Islet precursor cell (in vitro differentiated cells): ENCODE data around the gene UMODL1.
A peak's percentile ranks its signal among the peaks of the same experiment; 100 is the strongest.

Experiments used
- DNase-seq: peaks from one replicate; pipeline ENCODE4 v3.0.0-alpha.2; 2018

Gene UMODL1

GRCh38 chr21:42039470-42039901 is 31.6 kb upstream of the UMODL1 start:
- DNase-seq, result no peak

GRCh38 chr21:42039911-42040351 is 31.2 kb upstream of the UMODL1 start:
- peak; percentile 70 for DNase-seq

GRCh38 chr21:42040411-42041180 is 30.5 kb upstream of the UMODL1 start:
- DNase-seq, result peak; percentile 88

- no peak for DNase-seq
Observed at GRCh38 chr21:42041246-42041645, 29.9 kb upstream of the UMODL1 start.

GRCh38 chr21:42041711-42042110 is 29.4 kb upstream of the UMODL1 start:
- no peak for DNase-seq

- no peak for DNase-seq
Observed at GRCh38 chr21:42042651-42043050, 28.5 kb upstream of the UMODL1 start.

GRCh38 chr21:42043201-42043895 is 27.8 kb upstream of the UMODL1 start:
- no peak for DNase-seq

- no peak for DNase-seq
Observed at GRCh38 chr21:42043961-42044360, 27.2 kb upstream of the UMODL1 start.

GRCh38 chr21:42044871-42045495 is 26.1 kb upstream of the UMODL1 start:
- DNase-seq, result no peak

- no peak for DNase-seq
Observed at GRCh38 chr21:42047821-42048613, 23.1 kb upstream of the UMODL1 start.

- DNase-seq, result no peak
Observed at GRCh38 chr21:42048870-42049577, 22.1 kb upstream of the UMODL1 start.

GRCh38 chr21:42049578-42050430 is 21.3 kb upstream of the UMODL1 start:
- DNase-seq, result no peak

- DNase-seq, result no peak
Observed at GRCh38 chr21:42051788-42052187, 19.3 kb upstream of the UMODL1 start.

- DNase-seq, result no peak
Observed at GRCh38 chr21:42055425-42055824, 15.7 kb upstream of the UMODL1 start.

- DNase-seq, result no peak
Observed at GRCh38 chr21:42056468-42056867, 14.6 kb upstream of the UMODL1 start.

GRCh38 chr21:42056996-42057689 is 14.0 kb upstream of the UMODL1 start:
- no peak for DNase-seq

- DNase-seq, result no peak
Observed at GRCh38 chr21:42057851-42058437, 13.2 kb upstream of the UMODL1 start.

- no peak for DNase-seq
Observed at GRCh38 chr21:42058631-42059111, 12.4 kb upstream of the UMODL1 start.

GRCh38 chr21:42059141-42059540 is 12.0 kb upstream of the UMODL1 start:
- no peak for DNase-seq

GRCh38 chr21:42059721-42060120 is 11.4 kb upstream of the UMODL1 start:
- DNase-seq, result no peak
